Suppressor macrophage treated with lipopolysaccharide for 4 hours (primary cell): ENCODE data around the gene TRIOBP.

Source experiments
- DNase-seq: peaks from one replicate; pipeline ENCODE4 v3.0.0-alpha.2; 2020

The TRIOBP gene

GRCh38 chr22:37733625-37734401 lies 37.0 kb downstream of the TRIOBP start:
- no peak for DNase-seq

- DNase-seq, result no peak
Measured at GRCh38 chr22:37734402-37734700, 37.5 kb downstream of the TRIOBP start.

DNA sequence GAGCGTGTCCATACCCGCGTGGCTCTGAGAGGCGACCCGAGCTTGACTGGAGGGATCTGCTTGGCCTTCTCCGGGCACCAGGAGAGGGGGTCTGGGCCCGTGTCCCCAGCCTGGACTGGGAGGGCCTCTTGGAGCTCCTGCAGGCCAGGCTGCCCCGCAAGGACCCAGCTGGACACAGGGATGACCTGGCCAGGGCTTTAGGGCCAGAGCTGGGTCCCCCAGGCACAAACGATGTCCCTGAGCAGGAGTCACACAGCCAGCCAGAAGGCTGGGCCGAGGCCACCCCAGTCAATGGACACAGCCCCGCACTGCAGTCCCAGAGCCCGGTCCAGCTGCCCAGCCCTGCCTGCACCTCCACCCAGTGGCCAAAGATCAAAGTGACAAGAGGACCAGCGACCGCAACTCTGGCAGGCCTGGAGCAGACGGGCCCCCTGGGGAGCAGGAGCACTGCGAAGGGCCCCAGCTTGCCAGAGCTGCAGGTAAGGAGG lies 38.2 kb downstream of the TRIOBP start:
- DNase-seq, result peak; percentile 46

DNA sequence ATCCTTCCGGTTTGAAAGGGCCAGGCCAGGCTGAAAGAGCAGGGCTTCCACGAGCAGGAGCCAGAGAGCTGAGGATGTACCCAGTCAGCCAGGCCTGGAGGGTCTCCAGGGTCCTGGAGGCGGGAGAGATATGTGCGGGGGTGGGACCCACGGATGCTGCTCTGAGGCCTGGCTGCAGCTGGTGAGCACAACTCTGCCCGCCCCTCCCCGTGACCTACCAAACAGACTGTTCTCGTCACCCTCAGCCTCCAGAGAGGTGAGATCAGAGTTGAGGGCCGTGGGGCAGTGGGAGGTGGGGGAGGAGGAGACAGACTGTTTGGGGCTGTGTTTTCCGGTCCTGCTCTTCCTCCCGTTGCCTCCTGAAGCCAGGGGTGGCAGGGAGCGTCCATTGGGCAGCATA lies 42.2 kb downstream of the TRIOBP start:
- DNase-seq, result peak; percentile 46

DNA sequence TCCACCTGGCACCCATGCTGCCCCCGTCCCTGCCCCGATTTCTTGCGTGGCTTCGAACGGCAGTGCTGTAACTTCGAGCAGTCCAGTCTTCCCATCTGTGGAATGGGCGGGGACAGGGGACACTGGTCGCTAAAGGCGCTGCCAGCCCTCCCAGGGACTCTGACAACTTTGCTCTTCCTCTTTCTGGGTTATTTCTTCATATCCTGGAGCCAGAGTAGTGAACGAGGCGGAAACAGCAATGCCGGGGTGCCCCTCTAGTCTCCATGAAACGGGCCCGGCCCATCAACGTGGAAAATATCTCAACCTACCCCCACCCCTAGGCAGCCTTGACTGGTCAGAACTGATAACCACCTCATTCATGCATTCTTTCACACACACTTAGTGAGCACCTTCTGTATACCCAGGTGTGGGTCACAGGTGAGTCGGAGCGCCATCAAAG lies 42.8 kb downstream of the TRIOBP start:
- DNase-seq, result peak; percentile 88

DNA sequence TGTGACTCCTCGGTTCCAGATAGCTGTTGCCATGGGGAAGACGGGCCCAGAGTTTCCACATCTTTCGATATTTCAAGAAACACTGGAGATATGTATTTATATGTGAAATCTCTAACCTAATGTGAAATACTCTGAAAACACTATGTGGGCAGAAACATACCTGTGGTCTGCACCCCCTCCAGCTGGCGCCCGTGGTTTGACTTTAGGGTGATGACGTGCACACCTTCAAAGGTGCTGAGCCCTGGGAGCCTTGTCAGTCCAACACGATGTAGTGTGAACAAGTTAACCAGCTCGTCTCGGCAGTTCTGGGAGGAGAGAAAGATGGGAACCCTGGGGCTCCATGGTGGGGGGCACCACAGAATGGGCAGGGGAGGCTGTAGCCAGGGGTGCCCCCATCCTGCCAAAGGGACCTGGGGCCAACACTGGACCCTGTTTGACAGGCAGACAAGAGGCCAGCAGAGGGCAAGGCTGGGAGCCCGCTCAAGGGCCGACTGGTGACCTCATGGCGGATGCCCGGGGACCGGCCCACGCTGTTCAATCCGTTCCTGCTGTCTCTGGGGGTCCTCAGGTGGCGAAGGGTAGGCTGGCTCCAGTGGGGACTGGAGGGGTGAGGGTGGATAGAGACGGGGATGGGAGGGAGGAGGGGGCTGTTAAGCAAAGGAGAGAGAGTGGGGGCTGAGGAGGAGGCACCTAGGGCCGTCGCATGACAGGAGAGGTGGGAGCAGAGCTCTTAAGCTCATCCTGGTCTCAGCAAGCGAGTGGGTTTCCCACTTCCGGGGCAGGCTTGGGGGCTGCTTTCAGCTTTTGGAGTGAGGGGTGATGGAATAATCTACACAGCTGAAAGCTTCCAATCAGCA lies 43.8 kb downstream of the TRIOBP start:
- DNase-seq, result no peak

GRCh38 chr22:37741312-37741795 lies 44.5 kb downstream of the TRIOBP start:
- peak; percentile 79 for DNase-seq

GRCh38 chr22:37742376-37743171 lies 45.7 kb downstream of the TRIOBP start:
- DNase-seq, result peak; percentile 56

DNA sequence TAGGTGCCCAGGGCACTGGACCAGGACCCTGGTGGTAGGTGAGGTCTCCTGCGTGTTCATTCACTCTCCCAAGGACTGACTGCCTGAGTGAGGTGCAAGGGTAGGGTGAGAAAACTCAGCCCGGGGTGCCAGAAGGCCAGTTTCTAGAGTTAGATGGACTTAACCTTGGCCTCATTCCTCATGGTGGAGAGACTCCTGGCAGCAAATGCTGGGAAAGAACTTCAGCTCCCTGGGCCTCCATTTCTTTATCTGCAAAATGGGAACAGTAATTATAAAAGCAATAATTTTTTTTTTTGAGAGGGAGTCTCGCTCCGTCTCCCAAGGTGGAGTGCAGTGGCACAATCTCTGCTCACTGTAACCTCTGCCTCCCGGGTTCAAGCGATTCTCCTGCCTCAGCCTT lies 47.7 kb downstream of the TRIOBP start:
- DNase-seq, result no peak

DNA sequence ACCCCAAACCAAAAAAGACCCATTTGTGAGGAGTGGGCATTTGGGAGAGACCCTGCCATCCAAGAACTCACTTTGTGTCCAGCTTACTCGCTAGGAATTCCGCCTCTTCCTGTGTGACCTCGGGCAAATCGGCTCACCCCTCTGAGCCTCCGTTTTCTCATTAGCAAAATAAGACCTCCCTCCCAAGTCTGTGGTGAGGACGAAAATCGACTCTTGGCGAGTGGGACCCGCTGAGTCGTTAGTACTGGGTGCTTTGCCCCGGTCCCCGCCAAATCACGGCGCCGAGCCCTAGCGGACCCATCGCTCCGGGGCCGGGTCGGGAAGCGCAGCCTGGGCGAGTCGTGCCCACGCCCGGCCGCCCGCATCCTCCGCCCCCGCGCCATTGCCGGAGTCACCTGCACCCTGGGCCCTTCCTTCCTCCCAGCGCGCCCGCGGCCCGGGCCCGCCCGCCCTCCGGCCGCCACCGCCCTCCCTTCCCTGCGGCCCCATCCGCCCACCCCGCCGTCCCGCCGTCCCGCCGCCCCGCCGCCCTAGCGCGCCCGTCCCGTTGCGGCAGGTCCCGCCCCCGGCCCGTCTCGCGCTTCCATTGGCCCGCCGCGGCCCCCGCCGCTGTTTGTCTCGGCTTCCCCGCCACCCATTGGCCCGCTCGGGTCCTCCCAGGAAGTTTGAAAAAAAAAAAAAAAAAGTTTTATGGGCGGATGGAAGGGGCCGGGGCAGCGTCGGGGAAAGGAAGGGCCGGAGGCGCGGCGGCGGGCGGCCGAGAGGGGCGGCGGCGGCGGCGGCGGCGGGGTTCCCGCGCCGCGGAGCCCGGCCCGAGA lies 48.9 kb downstream of the TRIOBP start:
- peak; percentile 95 for DNase-seq

DNA sequence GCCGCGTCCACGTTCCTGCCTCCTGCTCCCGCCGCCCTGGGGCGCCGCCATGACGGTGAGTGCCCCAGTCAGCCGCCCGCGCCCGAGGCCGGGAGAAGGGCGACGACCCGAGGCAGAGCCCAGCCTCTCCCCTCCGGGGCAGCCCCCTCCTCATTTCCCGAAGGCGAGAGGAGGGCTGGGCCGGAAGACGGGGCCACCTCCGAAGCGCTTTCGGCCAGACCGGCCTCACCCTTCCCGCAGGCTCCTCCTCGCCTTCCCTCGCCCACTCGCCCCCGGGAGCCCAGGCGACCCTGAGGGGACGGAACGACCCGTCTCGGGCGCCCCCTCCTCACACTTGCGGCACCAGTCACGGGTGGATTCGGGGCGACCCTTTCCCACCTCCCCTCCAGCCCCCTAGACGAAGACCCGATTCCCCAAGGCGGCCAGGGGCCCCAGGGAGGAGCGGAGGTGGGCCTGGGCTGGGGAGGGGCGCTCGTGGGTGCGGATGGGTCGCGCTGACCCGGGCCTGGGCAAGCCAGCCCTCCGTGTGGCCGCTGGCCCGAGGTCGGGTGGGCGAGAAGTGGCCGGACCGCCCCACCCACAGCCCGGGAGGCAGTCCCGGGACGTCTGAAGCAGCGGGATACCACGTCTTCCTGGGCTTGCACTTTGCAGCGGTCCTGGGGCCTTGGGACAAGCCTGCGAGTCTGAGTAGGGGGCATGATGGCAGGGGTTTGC lies 49.7 kb downstream of the TRIOBP start:
- peak; percentile 21 for DNase-seq

DNA sequence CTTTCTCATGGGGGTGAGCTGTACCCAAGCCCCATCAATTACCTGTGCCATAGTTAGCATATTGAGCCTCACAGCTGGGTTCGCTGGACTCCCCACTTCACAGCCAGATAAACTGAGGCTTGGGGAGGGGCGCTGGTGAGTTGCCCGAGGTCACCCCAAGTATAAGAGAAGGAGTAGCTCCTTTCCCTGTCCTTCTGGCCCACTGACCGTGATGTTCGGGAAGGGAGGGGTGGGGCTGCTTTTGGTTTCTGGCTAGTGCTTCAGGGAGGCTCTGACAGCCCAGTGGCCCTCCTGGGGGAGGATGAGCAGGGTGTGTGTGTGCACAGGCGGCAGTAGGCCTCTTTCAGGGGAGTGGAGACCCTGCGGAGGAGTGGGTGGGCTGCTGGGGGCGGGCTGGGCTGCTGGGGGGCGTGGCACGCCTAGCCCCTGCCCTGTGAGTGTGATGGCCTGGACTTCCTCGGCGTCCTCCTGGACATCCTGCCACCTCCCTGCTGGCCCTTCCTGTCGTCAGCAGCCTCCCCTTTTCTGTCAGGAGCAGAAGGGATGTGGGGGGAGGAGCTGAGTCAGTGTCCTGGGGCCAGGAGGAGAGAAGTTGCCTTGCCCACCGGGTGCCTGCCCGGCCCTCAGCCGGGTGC lies 50.3 kb downstream of the TRIOBP start:
- DNase-seq, result peak; percentile 53

DNA sequence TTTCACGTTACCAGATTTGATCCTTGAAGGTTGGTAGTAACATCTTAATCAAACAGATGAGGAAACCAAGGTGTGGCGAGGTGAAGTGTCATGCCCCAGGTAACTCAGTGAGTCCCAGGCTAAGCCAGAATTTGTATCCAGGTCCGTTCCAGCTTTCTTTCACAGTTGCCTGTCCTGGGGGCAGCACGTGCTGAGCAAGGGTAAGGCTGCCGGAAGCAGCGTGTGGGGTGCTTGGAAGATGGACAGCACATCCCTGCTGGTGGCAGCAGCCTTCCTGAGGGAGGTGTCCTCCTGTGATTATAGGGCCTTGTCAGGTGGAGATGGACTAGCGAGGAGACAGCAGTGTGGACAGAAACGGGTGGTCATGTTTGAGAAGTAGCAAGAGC lies 50.9 kb downstream of the TRIOBP start:
- no peak for DNase-seq

- DNase-seq, result no peak
Measured at GRCh38 chr22:37748659-37749058, 51.8 kb downstream of the TRIOBP start.

- no peak for DNase-seq
Measured at GRCh38 chr22:37749226-37749625, 52.4 kb downstream of the TRIOBP start.

DNA sequence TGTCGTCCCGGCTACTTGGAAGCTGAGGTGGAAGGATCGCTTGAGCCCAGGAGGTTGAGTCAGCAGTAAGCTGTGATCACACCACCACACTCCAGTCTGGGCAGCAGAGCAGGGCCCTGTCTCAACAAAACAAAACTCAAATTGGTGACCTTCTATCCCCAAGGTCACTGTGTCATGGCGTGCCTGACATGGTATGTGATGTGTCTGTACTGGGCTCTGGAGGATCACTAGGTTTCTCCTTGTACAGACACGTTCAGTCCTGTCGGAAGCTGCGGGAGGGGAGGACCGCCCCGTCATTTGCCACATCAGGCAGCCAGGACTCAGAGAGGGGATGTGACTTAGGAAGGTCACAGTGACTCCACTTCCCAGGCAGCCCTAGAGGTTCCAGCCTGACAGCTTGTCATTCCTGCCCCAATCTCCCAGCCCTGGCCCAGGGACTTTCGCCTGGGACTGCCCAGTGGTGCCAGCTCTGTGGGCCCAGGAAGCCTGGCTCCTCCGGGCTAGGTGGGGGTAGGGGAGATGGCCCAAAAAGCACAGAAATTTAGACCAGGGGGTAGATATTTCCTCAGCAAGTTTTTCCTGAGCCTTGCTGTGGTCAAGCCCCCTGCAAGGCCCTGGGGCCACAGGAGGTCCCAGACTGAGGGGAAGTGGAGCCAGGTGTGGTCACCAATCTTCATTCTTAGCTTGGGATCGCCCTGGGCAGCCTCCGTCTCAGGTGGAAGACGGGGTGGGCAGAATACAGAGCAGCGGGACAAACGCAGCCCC lies 53.2 kb downstream of the TRIOBP start:
- DNase-seq, result no peak

GRCh38 chr22:37750596-37751162 lies 53.8 kb downstream of the TRIOBP start:
- DNase-seq, result no peak

DNA sequence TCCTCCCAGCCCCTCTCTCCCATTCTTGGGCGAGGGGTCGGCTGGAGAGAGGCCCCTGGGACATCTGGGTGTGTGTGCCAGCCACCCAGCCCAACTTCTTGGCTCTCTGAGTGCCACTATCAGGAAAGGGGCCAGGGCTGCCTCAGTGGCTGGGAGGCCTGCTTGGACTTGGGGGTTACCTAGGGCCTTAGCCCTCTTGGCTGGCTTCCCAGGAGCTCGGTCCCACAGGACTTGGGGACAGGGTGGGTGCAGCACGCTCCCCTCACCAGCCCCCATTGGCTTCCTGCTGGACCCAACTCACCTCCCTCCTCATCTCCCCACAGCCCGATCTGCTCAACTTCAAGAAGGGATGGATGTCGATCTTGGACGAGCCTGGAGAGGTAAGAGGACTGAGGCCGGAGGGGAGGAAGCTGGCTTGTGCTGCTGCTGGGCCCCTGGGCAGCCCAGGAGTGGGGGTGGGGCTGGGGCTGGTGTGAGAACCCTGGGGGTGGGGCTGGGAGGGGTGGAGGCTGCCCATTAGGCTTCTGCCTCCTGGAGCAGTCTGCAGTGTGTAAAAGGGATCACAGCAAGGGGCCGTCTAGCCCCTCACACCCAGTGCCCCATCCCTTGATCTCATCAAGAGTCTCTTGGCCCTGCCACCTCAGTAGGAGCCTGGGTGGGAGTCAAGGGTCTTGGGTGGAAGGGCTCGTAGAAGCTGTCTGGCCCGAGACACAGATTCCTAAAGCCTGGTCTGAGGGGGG lies 54.8 kb downstream of the TRIOBP start:
- DNase-seq, result no peak
